Cerebellar nuclear complex (tissue), 1 donor: ENCODE measurements around the gene AMOTL1.

ENCODE experiments used
- DNase-seq, 2 experiments: peaks; one replicate each; lab custom pipeline; 2025; lab: John Stamatoyannopoulos, UW

The AMOTL1 gene

DNA sequence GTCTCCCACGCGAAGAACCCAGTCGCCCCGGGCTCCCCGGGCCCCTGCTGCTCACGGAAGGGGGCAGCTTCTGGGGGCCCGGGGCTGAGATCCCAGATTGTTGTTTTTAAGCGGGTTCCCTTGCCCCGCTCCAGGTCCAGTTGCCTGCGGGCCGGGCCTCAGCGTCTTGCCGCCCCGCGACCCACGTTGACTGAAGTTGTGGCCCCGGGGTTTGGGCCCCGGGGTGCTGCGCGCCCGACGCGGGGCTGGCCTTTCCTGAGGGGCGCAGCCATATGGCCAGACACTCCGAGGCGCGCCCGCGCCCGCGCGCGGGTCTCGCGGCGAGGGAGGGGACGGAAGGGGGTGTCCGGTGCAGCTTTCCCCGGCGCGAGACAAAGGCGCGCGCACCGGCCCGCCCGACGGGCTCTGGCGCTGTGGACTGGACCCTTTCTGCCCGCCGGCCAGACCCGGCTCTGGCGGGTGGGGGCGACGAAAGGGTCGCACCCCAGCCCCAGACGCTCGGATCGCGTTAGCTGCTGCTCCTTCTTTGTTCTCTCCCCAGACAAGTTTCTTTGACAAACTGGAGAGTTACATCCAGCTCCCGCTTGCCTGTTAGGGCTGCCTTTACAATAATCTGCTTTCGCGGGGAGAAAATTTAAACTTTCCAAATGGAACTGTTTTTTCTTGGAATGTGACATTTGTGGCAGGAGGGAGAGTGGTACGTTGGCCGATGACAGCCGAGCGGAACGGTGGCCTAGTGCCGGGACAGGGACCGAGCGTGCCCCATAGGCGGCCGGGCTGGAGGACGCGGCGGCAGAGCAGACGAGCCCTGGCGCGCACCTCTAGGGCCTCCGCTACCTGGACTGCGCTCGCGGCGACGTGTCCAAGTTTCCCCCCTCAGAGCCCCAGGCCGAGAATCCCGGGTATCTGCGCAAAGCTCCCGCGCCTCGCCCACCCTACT, 716 bp downstream of the AMOTL1 start:
- no peak for DNase-seq

DNA sequence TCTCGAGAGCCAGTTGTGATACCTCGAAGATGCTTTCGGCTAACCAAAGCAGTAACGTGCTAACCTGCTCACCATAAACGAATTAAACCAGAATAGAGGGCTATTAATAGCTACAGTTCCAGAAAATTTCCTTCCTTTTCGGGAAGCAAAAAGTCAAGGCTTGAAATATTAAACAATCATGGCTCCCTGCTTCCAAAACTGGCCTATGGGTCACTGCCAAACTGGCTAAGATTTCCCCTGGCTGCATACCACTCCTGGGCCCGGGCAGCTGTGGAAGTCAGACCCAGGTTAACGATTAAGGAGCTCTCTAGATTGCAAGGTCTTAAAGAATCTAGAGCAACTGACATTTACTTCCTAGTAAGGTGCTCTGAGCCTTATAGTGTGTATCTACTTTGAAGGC, 1.7 kb downstream of the AMOTL1 start:
- DNase-seq = no peak

DNA sequence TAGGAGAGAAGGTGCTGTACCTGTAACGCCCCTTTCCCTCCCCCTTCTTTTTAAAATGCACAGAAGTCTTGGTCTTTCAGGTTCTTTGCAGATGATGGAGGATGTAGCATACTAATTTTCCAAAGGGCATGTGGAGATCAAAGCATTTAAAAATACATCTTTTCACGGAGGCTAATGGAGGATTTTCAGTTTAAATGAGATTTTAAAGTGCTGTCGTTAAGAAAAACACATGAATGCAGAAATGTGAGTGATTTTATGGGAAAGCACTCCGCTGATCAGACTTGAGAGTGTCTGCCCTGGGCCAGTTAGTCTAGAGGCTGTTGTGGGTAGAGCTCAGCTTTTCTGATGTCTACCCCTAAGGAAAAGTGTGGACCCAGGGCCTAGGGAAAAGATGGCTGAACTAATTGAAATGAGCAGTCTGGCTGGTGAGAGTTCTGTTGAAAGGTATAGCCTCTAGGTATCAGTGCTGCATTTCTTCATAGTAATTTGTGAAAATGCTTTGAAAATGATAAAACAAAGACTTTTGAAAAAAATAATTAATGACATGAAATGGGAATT, 2.5 kb downstream of the AMOTL1 start:
- DNase-seq = no peak

DNA sequence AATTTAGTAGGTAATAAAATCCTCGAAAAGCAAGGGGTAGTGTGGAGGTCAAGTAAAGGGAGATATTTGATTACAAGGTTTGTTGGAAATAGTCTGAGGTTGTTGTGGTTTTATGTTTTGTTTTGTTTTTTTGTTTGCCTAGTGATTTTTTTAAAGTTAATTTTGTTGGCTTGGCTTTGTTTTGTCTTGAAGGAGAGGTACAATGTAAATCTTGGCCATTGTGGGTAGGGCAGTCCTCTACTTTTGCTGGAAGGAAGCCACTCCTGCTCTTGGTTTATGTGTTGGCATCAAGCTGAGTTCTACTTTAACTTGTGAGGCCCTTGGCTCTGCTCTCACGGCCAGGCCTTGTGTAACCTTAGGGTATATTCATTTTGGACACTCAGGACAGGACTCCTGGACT, 3.2 kb downstream of the AMOTL1 start:
- no peak for DNase-seq

DNA sequence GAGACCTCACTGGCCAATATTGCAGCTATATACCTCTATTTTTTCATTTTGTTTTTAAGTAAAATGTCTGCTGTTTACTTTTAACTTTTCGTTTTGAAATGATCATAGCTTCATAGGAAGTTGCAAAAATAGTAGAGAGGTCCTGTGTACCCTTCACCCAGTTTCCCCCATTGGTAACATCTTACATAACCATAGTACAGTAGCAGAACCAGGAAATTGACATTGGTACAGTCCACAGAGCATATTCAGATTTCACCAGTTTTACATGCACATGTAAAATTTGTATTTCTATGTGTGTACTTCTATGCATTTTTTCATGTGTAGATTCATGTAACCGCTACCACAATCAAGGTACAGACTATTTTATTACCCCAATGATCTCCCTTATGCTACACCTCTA, 3.8 kb downstream of the AMOTL1 start:
- DNase-seq = no peak

DNA sequence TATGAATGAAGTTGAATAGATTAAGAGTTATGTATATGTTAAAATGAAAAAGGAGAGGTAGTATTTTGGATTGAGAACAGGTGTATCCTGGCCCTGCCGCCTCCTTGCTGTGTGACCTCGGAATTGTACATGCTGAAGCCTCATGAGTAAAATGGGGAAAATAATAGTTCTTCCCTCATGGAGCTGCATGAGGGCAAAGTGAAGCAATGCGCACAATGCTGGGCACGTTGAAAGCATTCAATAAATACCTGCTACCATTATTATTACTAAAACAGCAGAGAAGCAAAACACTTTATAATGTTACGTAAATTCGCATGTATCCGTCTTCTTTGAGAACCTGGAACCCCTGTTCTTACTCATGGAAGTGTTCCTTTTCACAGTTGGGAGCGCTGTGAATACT, 5.7 kb downstream of the AMOTL1 start:
- DNase-seq = no peak

DNA sequence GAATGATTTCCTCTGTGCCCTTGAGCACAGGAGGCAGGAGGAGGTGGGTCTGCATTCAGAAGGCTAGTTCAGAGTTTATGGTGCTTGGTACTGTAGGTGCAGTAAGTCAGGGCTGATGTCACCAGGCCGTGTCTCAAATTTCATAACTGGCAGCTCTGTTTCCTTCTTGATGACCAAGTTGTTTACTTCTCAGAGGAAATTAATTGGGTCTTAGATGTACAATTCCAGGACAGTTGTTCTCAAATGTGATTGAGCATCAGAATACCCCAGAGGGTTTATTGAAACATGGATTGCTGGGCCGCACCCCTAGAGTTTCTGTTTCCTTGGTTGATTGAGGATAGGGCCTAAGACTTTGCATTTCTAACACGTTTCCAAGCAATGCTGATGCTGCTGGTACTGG, 6.2 kb downstream of the AMOTL1 start:
- DNase-seq = no peak

DNA sequence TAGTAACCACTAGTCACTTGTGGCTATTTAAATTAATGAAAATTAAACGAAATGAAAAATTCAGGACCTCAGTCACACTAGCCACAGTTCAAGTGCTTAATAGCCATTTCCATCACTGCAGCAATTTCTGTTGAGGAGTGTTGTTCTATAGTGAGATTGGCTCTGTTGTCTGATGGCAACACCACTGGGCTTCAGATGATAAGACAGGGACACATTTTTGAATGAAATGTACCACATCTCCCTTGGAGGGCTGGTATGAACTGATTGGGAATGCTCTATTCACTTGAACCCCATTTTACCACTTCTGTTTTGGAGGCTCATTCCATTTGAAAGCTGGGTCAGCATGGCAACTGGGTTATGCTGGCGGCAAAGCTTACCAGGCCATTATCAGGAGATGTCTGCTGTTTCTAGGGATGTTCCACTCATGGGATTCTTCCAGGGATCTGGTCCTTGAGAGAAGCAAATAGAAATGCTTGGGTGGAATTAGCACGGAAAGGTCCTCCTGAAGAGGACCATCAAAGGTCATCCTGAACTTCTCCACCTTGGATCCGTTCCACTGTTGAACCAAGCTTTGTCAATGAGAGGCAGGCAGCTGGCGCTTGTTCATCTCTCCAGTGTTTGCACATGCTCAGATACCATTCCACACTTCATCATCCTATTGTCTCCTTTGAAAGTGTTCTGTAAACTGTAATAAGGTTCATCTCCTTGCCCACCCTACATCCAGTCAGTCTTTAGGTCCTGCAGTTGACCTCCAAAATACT, 7.6 kb downstream of the AMOTL1 start:
- no peak for DNase-seq

DNA sequence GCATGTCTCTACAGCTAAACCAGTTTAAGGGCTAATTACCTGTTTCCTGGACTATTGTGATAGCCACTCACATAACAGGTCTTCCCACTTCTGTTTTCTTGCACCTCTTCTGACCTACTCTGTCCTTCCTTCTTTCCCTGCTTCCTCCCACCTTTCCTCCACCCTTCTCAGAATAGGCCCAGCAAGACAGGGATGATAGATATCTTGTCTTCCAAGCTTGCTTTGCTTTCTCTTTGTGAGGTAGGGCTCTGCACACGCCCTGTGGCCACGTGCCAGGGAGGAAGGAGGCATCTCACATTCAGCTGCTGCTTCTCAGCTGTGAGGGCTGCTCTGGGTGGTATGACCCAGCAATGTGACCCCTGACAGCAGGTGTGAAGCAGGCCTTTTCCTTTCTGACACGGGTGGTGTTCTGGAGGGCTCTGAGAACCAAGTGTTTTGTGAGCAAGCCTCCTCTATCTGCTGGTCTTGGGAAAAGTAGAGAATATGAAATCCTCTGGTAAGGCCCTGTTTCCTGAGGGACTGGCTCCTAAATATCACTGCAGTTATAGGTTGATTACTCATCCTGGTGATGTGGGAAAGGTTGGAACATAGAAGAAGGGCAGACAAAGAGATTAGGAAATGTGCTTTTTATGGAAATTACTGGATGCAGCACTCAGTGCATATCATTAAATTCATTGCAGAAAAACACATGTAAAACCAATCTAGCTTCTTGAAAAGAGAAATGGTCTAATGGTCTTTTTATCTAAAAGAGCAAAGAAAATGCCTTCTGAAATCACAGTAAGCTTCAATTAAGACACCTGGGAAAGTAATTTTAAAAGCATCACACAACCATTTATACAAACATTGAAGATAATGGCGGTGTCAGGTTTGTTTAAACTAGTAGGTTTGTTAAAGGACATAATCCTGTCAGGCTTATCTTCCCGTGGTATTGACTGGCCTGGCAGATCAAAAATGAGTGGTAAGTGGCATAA, 8.5 kb downstream of the AMOTL1 start:
- DNase-seq = no peak

DNA sequence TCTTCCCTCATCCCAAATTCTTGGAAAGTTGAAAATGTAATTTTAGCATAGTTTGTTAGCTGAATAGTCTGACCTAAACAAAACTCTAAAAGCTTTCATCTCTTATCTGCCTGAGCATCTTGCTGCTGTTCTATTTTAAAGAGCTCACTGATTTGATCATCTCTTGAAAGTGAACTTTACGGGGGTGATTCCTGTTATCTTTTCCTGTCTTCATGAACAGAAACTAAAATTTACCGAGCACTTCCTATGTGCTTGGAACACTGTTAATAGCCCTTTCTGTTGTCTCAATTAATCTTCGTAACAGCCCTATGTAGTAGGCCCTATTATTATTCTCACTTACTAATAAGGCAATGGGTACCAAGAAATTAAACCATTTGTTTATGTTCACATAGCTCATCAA, 12.3 kb downstream of the AMOTL1 start:
- DNase-seq = no peak

DNA sequence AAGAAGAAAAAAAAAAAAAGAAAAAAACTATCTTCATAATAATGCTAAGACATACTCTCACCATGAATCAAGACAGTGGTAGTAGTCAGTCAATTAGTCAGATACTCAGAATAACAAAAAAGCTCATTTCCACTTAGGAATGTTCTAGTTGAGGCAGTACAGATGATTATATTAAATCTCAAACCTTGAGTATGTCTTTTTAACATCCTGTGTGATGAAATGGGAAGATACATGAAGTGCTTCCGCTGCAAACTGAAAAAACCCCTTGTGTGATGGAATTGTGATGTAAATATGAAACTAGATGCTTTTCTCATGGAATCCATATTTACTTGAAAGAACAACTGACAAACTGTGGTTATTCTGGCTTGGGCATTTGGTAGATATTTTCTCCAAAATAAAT, 13.7 kb downstream of the AMOTL1 start:
- no peak for DNase-seq

DNA sequence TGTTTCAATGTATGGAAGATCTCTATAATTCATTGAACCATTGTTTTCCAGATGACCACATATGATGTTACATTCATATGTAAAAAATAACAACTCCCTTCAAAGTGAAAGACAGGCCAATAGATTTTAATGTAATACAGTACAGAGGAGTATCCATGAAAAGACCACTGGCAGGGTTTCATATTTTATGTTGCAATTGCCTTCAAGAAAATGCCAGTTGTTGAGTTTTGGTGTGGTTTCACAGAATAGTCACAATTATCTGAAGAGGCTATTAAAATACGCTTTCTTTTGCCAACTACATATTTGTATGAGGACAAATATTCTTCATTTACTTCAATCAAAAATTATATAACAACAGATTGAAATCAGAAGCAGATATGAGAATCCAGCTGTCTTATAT, 14.3 kb downstream of the AMOTL1 start:
- DNase-seq = no peak

DNA sequence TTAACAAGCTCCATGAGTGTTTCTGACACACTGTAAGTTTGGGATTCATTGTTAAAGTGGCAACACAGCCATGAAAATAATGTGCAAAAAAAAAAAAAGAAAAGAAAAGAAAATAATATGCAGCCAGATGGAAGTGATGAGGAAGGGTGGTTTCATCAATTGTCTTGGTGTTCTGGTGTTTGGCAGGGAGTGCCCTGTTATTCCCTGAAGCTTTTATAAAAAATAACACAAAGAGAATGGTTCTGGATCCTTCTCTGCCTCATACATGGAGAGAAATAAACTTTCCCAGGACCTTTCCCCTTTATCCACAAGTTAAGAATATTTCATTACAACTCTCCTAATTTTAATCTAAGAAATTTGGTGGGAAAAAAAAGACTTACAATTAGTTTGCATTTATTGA, 16.7 kb downstream of the AMOTL1 start:
- DNase-seq = no peak

DNA sequence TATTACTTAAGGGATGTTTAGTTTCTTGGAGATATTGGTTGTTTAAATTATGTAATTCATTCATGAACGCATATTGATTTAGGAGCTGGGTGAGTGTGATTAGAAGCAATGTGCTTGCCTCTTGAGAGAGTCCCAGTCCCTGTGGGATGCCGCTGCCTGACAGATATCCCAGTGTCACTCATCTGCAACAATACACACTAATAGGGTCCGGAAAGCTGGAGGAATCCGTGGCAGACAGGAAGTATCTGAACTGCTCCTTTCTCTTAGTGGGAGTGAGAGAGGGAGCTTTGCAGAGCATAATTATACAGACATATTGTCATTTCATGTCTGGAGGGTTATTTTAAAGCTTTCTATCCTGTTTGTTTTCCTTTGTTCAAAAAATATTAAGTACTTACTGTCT, 17.4 kb downstream of the AMOTL1 start:
- DNase-seq = no peak

DNA sequence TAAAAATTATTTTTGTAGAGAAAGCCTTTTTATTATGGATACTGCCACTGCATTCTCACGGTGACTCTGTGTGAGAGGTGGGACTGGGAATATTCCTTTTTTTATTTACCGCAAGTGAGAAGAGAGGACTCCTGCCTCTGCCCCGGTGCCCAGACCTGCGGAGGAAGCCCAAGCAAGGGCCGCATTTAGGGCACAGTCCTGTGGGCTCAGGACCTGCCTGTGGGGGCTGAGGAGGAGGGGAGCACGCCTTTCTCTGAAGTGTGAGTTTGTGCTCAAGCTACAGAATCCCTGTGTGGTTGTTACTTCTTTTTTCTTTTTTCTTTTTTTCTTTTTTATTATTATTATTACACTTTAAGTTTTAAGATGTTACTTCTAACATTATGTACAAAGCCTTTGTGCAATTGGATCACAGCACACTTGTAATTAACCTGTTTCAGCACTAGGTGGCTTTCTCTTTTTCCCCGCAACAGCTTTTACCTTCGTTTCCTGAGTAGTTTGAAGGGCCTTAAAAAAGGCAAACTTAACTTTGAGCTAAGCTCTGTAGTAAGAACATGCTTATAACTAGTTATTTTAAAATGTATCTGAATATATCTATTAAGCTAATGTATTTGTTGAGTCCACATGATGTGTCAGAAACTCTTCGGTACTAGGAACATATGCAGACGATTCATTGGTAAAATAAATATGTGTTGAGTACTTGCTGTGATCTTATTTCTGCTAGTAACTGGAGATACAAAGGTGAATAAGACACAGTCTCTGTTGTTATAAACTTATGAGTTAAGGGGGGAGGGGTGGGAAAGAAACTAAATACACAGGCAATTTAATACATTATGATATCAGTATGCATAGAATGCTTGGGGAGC, 18.3 kb downstream of the AMOTL1 start:
- DNase-seq = no peak

DNA sequence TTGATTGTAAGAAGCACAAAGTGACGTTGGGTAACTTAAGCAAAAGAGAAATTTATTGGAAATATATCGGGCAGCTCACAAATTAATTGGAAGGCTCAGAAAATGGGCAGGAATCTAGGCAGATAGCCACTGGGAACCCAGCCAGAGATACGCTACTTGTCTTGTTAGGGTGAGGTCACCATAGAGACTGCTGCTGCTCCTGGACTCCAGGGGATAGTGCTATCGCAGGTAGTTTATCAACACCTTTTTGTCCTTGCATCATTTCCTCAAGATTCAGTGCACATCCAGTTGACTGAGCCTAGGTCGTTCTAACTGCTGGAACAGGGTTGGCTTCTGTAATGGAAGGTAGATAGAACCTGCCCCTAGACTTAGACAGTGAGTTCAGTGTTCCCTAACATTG, 19.6 kb downstream of the AMOTL1 start:
- DNase-seq = no peak

DNA sequence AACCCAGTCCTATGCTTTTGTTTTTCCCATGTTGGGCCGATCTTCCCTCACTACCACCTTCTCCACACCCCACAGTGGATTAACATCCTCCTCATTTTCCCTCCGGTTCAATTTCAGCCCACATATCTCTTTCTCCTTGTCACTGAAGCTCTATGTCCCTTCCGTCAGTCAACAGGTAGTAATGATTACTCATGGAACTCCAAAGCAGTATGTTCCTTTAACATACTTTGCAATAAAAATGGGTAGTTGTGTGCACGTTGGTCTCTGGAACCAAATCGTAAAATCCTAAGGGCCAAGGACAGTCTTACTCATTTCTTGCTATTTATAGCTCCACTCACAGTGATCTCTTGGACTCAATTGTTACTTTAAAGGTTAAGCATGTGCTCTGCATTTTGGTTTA, 20.2 kb downstream of the AMOTL1 start:
- DNase-seq = no peak

DNA sequence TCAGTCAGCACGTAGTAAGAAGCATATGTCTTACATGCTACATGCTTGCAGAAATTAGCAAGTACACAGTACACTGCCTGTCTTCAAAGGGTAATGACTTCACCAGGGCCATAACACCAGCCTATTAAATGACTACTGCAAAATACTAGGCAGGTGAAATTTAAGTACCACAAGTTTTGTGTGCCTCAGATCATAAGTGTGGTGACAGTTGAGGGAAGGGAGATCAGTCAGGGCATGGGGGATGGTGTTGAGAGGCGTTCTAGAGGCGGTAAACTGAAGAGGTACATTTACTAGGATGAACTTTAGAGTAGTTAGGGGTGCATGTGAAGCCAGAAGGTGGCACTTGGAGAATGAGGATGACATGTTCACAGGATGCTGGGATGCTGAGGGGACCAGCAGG, 22.0 kb downstream of the AMOTL1 start:
- DNase-seq = no peak

DNA sequence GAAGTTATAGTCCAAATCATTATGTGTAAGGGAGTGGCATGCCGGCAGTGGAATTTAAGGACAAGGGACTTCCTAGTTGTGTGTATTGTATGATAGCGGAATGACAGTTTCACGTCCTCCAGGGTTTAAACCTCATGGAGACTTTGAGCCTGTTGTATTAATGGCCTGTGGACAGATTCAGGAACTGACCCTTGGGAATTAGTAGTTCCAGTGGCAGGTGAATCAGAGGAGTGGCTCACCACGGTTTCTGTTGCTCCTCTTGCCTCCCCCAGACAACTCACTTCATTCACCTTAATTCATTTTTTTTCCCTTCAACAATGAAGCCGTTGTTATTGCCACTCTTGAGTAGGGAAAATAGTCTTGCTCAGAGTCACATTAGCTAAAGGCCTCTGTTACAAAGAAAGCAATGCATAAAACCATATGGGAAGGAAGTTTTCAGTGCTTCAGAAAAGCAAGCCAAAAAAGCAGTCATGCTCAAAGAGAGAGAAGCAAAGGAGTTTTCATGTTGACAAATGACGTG, 22.6 kb downstream of the AMOTL1 start:
- DNase-seq = no peak

DNA sequence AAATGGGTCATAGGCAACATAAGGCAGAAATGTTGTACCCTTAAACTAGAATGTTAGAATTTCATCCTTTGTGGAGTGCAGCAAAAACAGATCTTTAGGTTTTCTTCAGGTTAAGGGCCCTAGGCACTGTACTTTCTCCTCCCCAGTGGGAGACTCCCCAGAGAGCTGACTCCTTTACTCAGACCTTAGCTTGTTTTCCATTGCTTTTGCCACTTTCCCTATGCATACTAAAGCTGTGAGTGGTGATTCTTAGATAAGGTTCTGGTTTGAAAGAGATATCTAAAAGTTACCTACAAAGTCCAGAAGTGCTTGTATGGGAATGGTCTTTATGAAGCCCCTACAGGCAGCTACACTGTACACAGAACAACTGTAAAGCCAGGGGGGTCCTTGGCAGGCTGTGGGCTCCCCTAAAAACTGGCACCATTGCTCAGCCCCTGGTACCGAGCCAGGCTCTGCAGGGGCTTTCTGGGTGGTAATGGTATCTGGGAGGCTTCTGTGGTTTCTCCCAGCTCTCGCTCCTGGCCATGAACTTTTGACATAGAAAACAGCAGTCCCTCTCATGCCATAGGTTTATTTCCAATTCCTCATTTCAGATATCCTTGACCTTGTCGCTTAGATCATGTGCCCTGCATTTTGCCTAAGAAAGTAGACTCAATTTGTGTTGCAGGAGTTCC, 23.2 kb downstream of the AMOTL1 start:
- no peak for DNase-seq
